ENCODE data around the gene PROK1.

- TF ChIP-seq CTCF (IDR thresholded peaks at IDR 0.05 in 4 of 5, conservative IDR thresholded peaks at IDR 0.05 in 1 of 5) (no peak), POLR2A (IDR thresholded peaks at IDR 0.05) (no peak)
Measured at GRCh38 chr1:110438893-110439292, 12.1 kb upstream of the PROK1 start.

All from gastrocnemius medialis (tissue), 4 donors.